HT-29 (cell line): ENCODE measurements around the gene PPIL3. TPM values are rescaled to one million over a fixed set of nuclear protein-coding genes. Genes with fewer than 3 reads are reported as not detected.

Experiments used
- small RNA-seq: library from RNA; depleted of rRNA; stranded (forward); fragments of <200 nt; gene quantifications from one replicate; pipeline ENCODE3, GENCODE V24; 2014
- total RNA-seq: library from RNA; depleted of rRNA; stranded (reverse); fragments of >200 nt; shearing (Covaris generic); gene quantifications from 2 replicates; pipeline ENCODE4 v1.2.3, GENCODE V29; 2014; rRNA removed

PPIL3 gene
- total RNA-seq, 1 experiment from 2014 or later = 18.5 TPM

Small RNA genes within 50 kb of the gene (small RNA-seq; reads per million reads assigned to genes)
- gene RF00019 = not detected
- gene RNA5SP115 = 0.29 reads per million
- gene RNU6-312P = not detected
- not detected for gene RNU6-31P
- not detected for gene RNU6-762P

Other genes with a start within 250 kb of the PPIL3 start
- 121 and 152 TPM in 2 replicates for gene BZW1, start 77.2 kb downstream of the PPIL3 start, total RNA-seq
- 32.2 and 39.1 TPM in 2 replicates for gene CLK1, start 24.4 kb downstream of the PPIL3 start, total RNA-seq
- 31.6 and 38.3 TPM in 2 replicates for gene NIF3L1, start 294 bp upstream of the PPIL3 start, total RNA-seq
- gene ORC2, start 74.6 kb upstream of the PPIL3 start, total RNA-seq = 8.8 and 11.0 TPM in 2 replicates
- gene HYCC2, start 182.6 kb upstream of the PPIL3 start, total RNA-seq = 2.8 and 4.0 TPM in 2 replicates
- 75.3 and 82.9 TPM in 2 replicates for gene NDUFB3, start 182.9 kb upstream of the PPIL3 start, total RNA-seq
- 30.6 and 41.2 TPM in 2 replicates for gene CFLAR, start 227.1 kb upstream of the PPIL3 start, total RNA-seq